NT2/D1 (cell line): Measurements from ENCODE around the gene VENTX.

Source experiments
- DNase-seq: peaks from one replicate; pipeline ENCODE4 v3.0.0-alpha.2; 2011; ENCODE audit warnings: low read depth, low spot score
- H3K27me3 ChIP-seq: 2 replicates; pipeline ENCODE4 v1.6.0; 2011; ENCODE audit warnings: mild to moderate bottlenecking; ENCODE audit not compliant: insufficient read length, insufficient read depth
- H3K36me3 ChIP-seq: 2 replicates; pipeline ENCODE4 v1.6.1; 2011; ENCODE audit warnings: mild to moderate bottlenecking, low read length, mixed read lengths; ENCODE audit not compliant: insufficient read depth, insufficient read length
- H3K4me1 ChIP-seq: 2 replicates; pipeline ENCODE4 v1.5.1; 2011; ENCODE audit not compliant: insufficient read depth, insufficient read length
- H3K4me3 ChIP-seq: 2 replicates; pipeline ENCODE4 v1.5.1; 2011; ENCODE audit warnings: low read depth; ENCODE audit not compliant: insufficient read length
- H3K9ac ChIP-seq: 2 replicates; pipeline ENCODE4 v1.6.0; 2011; ENCODE audit warnings: low read depth; ENCODE audit not compliant: insufficient read length
- H3K9me3 ChIP-seq: 2 replicates; pipeline ENCODE4 v1.5.1; 2011; ENCODE audit warnings: mild to moderate bottlenecking, low read length; ENCODE audit not compliant: insufficient read depth
- SUZ12 ChIP-seq: IDR thresholded peaks from 2 replicates; pipeline ENCODE4 v1.6.1; 2011; ENCODE audit not compliant: insufficient read length, insufficient read depth; ENCODE audit errors: extremely low read depth
- YY1 ChIP-seq: IDR thresholded peaks from 2 replicates; pipeline ENCODE4 v1.6.1; 2011; ENCODE audit not compliant: insufficient read length, insufficient read depth
- ZNF274 ChIP-seq: IDR thresholded peaks from 2 replicates; pipeline ENCODE4 v1.6.1; 2011; ENCODE audit warnings: mild to moderate bottlenecking, low read depth, low read length

VENTX gene

GRCh38 chr10:133212853-133213494 is 24.7 kb upstream of the VENTX start:
- no peak for DNase-seq
- Histone ChIP-seq H3K9ac (no peak overlapping the region), H3K36me3 (no peaks in the 10 kb centered on the region), H3K27me3 (no peaks in the 10 kb centered on the region), H3K9me3 (no peaks in the 10 kb centered on the region), H3K4me1 (no peaks in the 10 kb centered on the region), H3K4me3 (no peak overlapping the region)
- TF ChIP-seq SUZ12 (no peak), ZNF274 (no peak), YY1 (no peak)

DNA sequence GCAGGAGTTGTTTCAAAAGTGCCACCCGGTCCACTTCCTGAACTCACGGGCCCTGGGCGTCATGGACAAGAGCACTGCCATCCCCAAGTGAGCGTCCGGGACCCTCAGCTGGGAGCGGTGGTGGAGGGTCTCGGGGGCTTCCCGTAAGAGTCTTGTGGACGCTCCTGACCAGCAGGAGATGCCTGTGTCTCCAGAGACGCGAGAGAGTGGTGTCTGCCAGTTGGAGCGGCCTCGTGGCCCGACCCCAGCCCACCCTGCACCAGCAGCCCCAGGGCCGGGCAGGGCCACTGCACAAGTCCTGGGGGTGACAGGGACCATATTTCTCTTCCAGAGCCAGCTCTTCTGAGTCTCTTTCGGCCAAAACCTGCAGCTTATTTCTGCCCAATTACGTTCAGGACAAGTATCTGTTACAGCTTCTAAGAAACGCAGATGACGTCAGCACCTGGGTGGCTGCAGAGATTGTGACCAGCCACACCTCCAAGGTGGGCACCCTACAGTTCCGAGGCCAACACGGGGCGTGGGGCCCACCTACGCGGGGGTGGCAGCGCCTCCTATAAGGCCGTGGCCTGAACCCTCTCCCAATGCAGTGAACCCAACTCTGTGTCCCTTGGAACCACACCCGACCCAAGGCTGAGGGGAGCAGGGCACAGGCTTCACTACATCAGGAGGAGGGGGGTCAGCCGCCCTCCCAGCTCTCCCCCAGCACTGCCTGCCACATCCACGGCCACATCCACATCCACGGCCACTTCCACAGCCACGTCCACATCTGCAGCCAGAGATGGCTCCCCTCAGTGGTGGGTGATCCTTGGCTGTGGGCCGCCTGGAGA is 23.8 kb upstream of the VENTX start:
- DNase-seq, result no peak
- H3K4me1 ChIP-seq, result no peaks in the 10 kb centered on the region
- no peaks in the 10 kb centered on the region for H3K36me3 ChIP-seq
- H3K27me3 ChIP-seq, result no peaks in the 10 kb centered on the region
- TF ChIP-seq YY1, result no peak
- no peak for TF ChIP-seq SUZ12
- TF ChIP-seq ZNF274, result no peak
- H3K9me3 ChIP-seq, result no peaks in the 10 kb centered on the region
- H3K4me3 ChIP-seq, result no peak overlapping the region
- no peak overlapping the region for H3K9ac ChIP-seq

DNA sequence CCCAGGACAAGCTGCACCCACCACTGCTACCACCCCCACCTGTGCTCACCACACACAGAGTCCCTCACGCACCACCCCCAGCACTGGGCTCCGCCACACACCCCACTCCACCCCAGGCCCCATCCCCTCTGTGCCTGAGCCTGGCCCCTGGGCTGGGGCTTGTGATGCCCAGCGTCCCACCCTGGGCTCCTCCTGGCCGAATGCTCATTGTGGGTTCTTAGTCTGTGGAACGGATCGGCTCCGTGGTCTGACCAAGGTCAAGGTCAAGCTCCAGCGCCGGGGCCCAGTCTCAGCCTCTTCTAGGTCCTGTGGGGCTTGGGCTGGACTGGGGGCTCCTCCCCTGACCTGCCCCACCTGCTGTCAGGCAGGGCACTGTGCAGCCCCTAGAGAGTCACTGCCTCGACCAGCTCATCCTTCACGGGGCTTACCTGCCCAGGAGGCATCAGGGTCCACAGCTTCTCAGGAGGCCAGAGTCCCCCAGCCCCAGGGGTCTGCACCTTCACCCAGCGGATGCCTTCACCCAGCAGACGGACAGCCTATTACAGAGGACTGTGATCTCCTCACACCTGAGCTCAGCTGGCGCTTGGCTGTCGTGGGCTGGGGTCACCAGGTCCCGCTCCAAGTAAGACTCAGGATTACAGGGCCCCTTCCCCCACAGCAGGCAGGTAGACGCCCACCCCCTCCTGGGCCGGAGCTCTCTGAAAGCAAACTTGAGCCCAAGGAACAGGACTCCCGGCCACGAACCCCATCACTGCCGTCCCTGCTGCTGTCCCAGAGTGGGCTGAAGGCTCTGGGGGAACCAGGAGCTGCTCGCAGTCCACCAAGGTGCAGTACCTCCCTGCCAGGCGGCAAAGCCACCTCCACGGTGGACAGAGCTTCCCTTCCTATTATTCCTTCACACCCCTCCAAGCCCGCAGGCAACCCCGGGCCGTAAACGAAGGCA is 22.9 kb upstream of the VENTX start:
- H3K4me1 ChIP-seq, result peaks cover 5% of the 10 kb centered on the region
- H3K9ac ChIP-seq, result no peak overlapping the region
- no peak for DNase-seq
- no peaks in the 10 kb centered on the region for H3K9me3 ChIP-seq
- no peaks in the 10 kb centered on the region for H3K27me3 ChIP-seq
- H3K4me3 ChIP-seq, result no peak overlapping the region
- no peaks in the 10 kb centered on the region for H3K36me3 ChIP-seq
- TF ChIP-seq ZNF274 (no peak), SUZ12 (no peak), YY1 (no peak)

GRCh38 chr10:133215586-133215985 is 22.1 kb upstream of the VENTX start:
- no peak overlapping the region for H3K4me3 ChIP-seq
- no peaks in the 10 kb centered on the region for H3K27me3 ChIP-seq
- H3K9ac ChIP-seq, result no peak overlapping the region
- H3K9me3 ChIP-seq, result no peaks in the 10 kb centered on the region
- H3K36me3 ChIP-seq, result no peaks in the 10 kb centered on the region
- peaks cover 5% of the 10 kb centered on the region for H3K4me1 ChIP-seq
- no peak for TF ChIP-seq SUZ12
- no peak for TF ChIP-seq ZNF274
- TF ChIP-seq YY1, result no peak
- no peak for DNase-seq

DNA sequence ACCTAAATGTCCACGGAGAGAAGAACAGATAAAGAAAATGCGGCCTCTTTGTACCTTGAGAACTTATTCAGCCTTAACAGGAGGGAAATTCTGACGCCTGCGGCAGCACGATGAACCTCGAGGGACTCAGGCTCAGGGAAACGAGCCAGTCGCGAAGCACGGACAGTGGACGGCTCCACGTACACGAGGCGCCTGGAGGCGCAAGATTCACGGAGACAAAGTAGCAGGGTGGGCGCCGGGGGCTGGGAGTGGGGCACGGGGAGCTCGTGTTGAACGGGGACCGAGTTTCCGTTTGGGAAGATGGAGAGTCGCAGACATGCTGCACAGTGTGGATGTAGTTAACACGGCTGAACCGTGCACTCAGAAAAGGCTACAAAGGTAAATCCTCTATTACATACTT is 20.9 kb upstream of the VENTX start:
- Histone ChIP-seq H3K36me3 (no peaks in the 10 kb centered on the region), H3K4me3 (no peak overlapping the region), H3K27me3 (peaks cover 7% of the 10 kb centered on the region), H3K9me3 (no peaks in the 10 kb centered on the region), H3K9ac (no peak overlapping the region), H3K4me1 (peaks cover 5% of the 10 kb centered on the region)
- DNase-seq, result no peak
- TF ChIP-seq SUZ12, result no peak

GRCh38 chr10:133217800-133218589 is 19.7 kb upstream of the VENTX start:
- TF ChIP-seq YY1 (no peak), ZNF274 (no peak), SUZ12 (no peak)
- Histone ChIP-seq H3K9me3 (no peaks in the 10 kb centered on the region), H3K9ac (no peak overlapping the region), H3K4me3 (no peak overlapping the region), H3K4me1 (peaks cover 5% of the 10 kb centered on the region), H3K27me3 (peaks cover 7% of the 10 kb centered on the region), H3K36me3 (no peaks in the 10 kb centered on the region)
- DNase-seq, result no peak
